ENCODE data around the gene USF2.

USF2 gene

DNA sequence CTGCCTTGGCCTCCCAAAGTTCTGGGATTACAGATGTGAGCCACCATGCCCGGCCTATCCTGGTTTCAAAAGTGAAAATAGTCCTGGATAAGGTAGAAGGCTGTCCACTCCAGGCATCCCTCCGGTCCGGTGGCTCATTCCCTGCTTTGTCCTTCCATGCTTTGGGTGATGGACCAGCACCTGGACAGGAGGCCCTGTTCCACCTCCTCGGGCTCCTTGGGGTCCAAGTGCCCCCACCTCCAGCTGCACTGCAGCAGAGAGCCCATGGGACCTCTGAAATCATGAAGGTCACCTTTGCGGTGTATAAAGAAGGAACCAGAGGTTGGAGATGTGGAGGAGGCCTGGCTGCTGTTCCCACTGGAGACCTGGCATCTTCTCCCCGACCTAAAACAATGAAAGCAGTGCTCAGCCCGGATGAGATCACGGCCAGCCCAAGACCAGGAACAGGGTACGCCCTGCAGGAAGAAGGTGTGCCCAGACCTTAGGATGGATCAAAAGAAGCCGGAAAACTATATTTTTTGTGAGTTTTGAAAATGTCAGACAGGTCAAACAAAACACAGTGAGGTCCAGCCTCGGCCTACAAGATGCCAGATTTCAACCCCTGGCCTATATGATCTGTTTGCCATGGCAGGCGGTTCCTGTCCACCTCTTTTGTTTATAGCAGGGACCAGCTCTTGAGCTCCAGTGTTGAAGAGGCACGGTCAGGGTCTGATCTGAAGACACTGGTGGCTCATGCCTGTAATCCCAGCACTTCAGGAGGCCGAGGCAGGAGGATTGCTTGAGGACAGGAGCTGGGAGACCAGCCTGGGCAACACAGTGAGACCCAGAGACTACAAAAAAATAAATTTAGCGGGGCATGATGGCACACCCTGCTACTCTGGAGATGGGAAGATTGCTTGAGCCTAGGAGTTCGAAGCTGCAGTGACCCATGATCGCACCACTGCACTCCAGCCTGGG, 14.1 kb upstream of the USF2 start:
- ChIA-PET CTCF (interaction anchor here (0.6 to 1.3 kb wide), 4 partner anchors 14 to 272 kb away, joined by 3 to 7 read pairs (median 4); no protein-coding TSS in a partner anchor), POLR2A (interaction anchor here (0.6 to 5.9 kb wide), 2 partner anchors 9 to 26 kb away, joined by 4 to 35 read pairs; no protein-coding TSS in a partner anchor)
- TF ChIP-seq, protein P1, sequence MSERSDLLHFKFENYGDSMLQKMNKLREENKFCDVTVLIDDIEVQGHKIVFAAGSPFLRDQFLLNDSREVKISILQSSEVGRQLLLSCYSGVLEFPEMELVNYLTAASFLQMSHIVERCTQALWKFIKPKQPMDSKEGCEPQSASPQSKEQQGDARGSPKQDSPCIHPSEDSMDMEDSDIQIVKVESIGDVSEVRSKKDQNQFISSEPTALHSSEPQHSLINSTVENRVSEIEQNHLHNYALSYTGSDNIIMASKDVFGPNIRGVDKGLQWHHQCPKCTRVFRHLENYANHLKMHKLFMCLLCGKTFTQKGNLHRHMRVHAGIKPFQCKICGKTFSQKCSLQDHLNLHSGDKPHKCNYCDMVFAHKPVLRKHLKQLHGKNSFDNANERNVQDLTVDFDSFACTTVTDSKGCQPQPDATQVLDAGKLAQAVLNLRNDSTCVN (tag by site-specific recombination; optimal IDR thresholded peaks at IDR 0.05), result no peak
- TF ChIP-seq ZNF354C (tag by site-specific recombination; IDR thresholded peaks at IDR 0.05; ENCODE audit: borderline replicate concordance, low read depth) (no peak), BCL11A (tag by site-specific recombination; IDR thresholded peaks at IDR 0.05; ENCODE audit: low read depth) (no peak), ZNF626 (tag by site-specific recombination; IDR thresholded peaks at IDR 0.05) (no peak), ZNF585B (tag by site-specific recombination; IDR thresholded peaks at IDR 0.05) (no peak), ZNF530 (tag by site-specific recombination; IDR thresholded peaks at IDR 0.05; ENCODE audit: low read depth) (no peak), ZNF391 (tag by site-specific recombination; IDR thresholded peaks at IDR 0.05; ENCODE audit: borderline replicate concordance, low read depth) (no peak), ZNF175 (tag by site-specific recombination; IDR thresholded peaks at IDR 0.05) (no peak), ZNF645 (tag by site-specific recombination; IDR thresholded peaks at IDR 0.05) (no peak), ZNF140 (tag by site-specific recombination; IDR thresholded peaks at IDR 0.05) (no peak), ZNF169 (tag by site-specific recombination; IDR thresholded peaks at IDR 0.05) (no peak), ELK4 (IDR thresholded peaks at IDR 0.05; ENCODE audit: borderline replicate concordance, low read depth, low read length) (no peak), ZFP69B (tag by site-specific recombination; IDR thresholded peaks at IDR 0.05) (no peak), ZNF248 (tag by site-specific recombination; IDR thresholded peaks at IDR 0.05) (no peak), OVOL3 (tag by site-specific recombination; IDR thresholded peaks at IDR 0.05) (no peak)
- TF ChIP-seq, protein P2, sequence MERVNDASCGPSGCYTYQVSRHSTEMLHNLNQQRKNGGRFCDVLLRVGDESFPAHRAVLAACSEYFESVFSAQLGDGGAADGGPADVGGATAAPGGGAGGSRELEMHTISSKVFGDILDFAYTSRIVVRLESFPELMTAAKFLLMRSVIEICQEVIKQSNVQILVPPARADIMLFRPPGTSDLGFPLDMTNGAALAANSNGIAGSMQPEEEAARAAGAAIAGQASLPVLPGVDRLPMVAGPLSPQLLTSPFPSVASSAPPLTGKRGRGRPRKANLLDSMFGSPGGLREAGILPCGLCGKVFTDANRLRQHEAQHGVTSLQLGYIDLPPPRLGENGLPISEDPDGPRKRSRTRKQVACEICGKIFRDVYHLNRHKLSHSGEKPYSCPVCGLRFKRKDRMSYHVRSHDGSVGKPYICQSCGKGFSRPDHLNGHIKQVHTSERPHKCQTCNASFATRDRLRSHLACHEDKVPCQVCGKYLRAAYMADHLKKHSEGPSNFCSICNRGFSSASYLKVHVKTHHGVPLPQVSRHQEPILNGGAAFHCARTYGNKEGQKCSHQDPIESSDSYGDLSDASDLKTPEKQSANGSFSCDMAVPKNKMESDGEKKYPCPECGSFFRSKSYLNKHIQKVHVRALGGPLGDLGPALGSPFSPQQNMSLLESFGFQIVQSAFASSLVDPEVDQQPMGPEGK (tag by site-specific recombination; IDR thresholded peaks at IDR 0.05), result no peak
- Histone ChIP-seq H3K27ac (ENCODE audit: extremely low read depth, low read depth, low read length) (peak overlapping the region; percentile 37; the same call in 1 of the 2 replicates), H3K4me3 (ENCODE audit: low read depth, low read length) (no peak overlapping the region), H3K4me1 (ENCODE audit: control insufficient read depth, insufficient read depth, low read length) (peaks cover 5% of the 10 kb centered on the region), H3K36me3 (ENCODE audit: control insufficient read depth in 2 of 2, insufficient read depth in 1 of 2, low read length in 2 of 2) (peaks cover 65 to 74% of the 10 kb centered on the region in 2 experiments), H3K9me3 (ENCODE audit: control insufficient read depth, insufficient read depth, low read depth, low read length) (no peaks in the 10 kb centered on the region)

GRCh38 chr19:35256566-35256965, 12.2 kb upstream of the USF2 start:
- H3K4me3 ChIP-seq (ENCODE audit: low read depth, low read length), result no peak overlapping the region
- no peak overlapping the region for H3K27ac ChIP-seq (ENCODE audit: extremely low read depth, low read depth, low read length)
- CTCF ChIA-PET, result interaction anchor here (1.2 to 1.6 kb wide), 6 partner anchors 8 to 212 kb away, joined by 3 to 8 read pairs (median 4); no protein-coding TSS in a partner anchor
- H3K4me1 ChIP-seq (ENCODE audit: control insufficient read depth, insufficient read depth, low read length), result no peaks in the 10 kb centered on the region; the same call in 1 of the 2 replicates
- H3K9me3 ChIP-seq (ENCODE audit: control insufficient read depth, insufficient read depth, low read depth, low read length), result no peaks in the 10 kb centered on the region
- POLR2A ChIA-PET, result interaction anchor here (2.7 to 5.9 kb wide), 2 partner anchors 7 to 11 kb away, joined by 10 to 35 read pairs; no protein-coding TSS in a partner anchor
- peaks cover 62 to 74% of the 10 kb centered on the region in 2 experiments for H3K36me3 ChIP-seq (ENCODE audit: control insufficient read depth in 2 of 2, insufficient read depth in 1 of 2, low read length in 2 of 2)
- TF ChIP-seq ZNF121 (tag by site-specific recombination; IDR thresholded peaks at IDR 0.05) (peak; percentile 60; the same call in 1 of the 2 replicates), ZNF707 (tag by site-specific recombination; IDR thresholded peaks at IDR 0.05) (no peak), ZNF366 (tag by site-specific recombination; conservative IDR thresholded peaks at IDR 0.05) (0 out of 2 replicates have a peak, but pooled peaks have one; percentile 26), ZBTB21 (tag by site-specific recombination; IDR thresholded peaks at IDR 0.05) (no peak), ZNF701 (tag by site-specific recombination; IDR thresholded peaks at IDR 0.05) (no peak), ZFP3 (tag by site-specific recombination; IDR thresholded peaks at IDR 0.05; ENCODE audit: low read depth) (no peak), ZNF24 (tag by site-specific recombination; IDR thresholded peaks at IDR 0.05) (peak; percentile 92)
- TF ChIP-seq, protein P1 (tag by site-specific recombination; optimal IDR thresholded peaks at IDR 0.05), result peak; percentile 13

All from HEK293 (cell line).